Colon (tissue), 2 donors: ENCODE results near the gene RNF149.
"Not testable (repeated sequence)": the region's sequence is repeated elsewhere in the genome, so short reads cannot be mapped to it uniquely, and the experiment has no call there.

ENCODE experiments used
- FAIRE-seq: peaks from 2 replicates; lab custom pipeline; 2012; peaks lifted over from hg19 to GRCh38; lab: Jason Lieb, UNC
- donor health status: control.
- donor health status: control.

RNF149 gene

DNA sequence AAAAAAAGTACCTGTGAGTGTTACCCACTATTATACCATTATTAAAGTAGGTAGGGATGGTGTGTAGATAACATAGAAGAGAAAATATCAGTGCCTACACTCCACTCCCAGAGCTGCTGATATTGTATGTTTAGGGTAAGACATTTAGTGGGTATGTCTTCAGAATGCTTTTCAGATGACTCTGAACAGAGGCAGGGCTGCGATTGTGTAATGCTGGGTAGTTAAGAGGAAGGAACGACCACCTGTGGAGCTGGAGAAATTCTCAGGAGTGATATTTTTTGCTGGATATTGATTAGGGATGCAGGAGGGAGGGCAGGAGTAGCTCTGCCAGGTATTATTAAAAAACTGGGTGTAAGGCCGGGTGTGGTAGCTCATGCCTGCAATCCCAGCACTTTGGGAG, 53.0 kb downstream of the RNF149 start:
- FAIRE-seq, result no peak

DNA sequence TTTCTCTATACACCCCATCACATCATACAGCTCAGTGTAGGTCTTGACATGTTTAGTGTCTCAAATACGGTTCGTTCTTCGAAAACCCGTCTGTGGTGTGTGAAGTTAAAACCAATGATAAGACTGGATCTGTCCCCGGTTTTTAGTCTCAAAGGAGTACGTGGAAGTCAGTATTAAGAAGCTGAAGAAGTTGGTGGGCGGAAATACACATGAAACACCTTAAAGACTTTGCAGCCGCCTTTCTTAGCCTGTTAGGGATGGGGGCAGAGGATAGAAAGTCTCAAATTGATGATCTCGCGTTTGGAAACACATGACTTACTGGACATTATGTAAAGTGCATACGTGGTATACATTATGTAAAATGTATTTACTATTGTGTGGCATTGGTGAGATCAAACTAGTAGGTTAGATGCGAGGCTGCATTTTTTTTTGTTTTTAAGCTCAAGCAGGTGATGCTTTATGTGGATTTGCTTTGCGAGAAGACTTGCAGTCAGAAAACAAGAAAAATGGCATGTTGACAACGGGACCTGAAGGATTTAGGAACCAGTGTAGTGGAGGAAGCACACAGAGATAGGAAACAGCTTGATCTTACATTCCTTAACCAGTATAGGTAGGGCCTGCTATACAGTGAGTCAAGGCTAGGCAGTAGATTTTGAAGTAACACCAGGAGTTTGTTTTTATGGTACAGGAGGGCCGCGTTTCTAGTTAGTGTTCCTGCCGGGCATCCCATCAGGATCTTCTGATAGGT, 54.6 kb downstream of the RNF149 start:
- no peak for FAIRE-seq

DNA sequence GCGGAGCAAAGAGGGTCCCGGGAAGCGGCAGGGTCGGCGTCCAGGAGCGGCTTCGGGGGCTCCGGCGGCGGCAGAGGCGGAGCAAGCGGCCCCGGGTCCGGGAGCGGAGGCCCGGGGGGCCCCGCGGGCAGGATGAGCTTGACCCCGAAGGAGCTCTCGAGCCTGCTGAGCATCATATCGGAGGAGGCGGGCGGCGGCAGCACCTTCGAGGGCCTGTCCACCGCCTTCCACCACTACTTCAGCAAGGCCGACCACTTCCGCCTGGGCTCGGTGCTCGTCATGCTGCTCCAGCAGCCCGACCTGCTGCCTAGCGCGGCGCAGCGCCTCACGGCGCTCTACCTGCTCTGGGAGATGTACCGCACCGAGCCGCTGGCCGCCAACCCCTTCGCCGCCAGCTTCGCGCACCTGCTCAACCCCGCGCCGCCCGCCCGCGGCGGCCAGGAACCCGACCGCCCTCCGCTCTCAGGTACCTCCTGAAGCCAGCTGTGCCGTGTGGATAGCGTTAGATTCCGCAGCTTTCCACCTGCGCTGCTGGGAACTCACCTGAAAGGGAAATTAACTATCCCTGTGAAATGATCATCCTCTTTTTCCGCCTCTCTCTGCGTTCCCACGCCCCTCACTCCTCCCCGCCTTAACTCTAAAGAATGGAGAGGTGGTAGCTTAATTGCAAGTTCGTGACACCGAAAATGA, 55.3 kb downstream of the RNF149 start:
- FAIRE-seq, result no peak

DNA sequence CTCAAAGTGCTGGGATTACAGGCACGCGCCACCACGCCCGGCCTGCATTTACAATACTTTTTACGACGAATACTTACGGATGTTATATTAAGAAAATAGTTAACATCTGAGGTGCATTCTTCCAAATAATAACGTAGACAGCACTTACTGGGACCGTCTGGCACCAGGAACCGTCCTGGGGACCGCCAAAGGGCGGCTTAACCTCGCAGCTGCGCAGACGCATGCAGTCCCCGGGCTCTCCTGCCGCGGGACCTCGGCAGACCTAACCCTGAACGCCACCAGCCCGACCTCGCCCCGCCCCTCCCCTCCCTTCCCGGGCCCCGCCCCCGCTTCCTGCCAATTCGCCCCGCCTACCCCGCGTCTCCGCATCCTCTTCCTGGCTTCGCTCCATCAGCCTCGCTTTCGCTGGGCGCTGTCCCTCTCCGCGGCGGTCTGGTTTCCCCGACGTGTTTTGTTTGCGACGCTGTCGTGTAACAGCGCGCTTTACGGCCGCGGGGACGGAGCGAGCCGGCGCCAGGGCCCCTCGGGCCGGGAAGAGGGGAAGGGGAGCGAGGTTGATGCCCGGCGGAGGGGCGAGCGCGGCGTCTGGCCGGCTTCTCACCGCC, 56.0 kb downstream of the RNF149 start, which contains the start of gene CNOT11:
TSS of gene CNOT11 (plus strand) at position 479 of the 605 bp plus-strand sequence. CDS start at position 558, 79 bp downstream.
- FAIRE-seq, result no peak

DNA sequence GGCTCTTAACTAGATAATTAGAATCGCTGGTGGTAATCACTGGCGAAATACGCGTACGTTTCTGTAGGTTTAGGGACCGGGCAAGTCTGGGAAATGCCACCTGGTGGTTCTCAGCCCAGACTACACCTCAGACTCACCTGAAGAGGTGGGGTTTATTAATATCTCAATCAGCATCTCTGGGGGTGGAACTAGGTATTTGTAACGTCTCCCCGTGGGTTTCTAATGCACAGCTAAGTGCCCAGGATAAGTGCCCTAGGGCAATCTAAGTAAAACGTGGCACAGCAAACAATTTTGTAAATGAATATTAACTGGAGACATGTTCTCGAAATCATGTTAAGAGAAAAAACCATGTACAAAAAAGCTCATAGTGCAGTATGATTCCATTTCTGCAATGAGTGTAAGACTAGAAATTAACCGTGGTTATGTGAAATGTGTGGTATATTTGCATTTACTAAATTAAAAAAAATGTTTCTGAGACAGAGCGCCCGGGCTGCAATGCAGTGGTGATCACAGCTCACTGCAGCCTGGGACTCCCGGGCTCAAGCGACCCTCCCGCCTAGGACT, 56.6 kb downstream of the RNF149 start:
- FAIRE-seq, result no peak

DNA sequence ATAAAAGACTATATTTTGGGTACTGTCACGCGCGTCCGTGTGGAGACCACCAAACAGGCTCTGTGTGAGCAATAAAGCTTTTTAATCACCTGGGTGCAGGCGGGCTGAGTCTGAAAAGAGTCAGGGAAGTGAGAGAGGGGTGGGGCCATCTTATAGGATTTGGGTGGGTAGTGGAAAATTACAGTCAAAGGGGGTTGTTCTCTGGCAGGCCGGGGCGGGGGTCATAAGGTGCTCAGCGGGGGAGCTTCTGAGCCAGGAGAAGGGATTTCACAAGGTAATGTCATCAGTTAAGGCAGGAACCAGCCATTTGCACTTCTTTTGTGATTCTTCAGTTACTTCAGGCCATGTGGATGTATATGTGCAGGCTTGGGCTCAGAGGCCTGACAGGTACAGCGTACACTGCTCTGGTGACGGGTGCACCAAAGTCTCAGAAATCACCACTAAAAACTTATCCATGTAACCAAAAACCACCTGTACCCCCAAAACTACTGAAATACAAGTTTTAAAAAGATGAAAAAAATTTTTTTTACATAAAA, 57.2 kb downstream of the RNF149 start:
- not testable (repeated sequence) for FAIRE-seq

DNA sequence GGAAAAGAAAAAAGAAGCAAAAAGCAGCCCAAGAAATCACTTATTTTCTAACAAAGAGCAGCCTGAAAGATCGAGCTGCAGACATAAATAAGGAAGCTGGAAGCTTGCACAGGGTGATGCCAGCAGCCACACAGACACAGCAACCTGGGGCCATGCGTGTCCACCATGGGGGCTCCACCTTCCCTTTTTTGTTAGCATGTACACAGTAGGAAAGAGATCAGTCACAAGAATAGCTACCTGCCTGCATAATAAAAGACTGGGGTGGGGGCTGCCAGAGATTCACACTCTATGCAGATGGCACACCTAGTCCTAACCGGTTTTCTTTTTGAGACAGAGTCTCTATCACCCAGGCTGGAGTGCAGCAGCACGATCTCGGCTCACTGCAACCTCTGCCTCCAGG, 58.7 kb downstream of the RNF149 start:
- no peak for FAIRE-seq

DNA sequence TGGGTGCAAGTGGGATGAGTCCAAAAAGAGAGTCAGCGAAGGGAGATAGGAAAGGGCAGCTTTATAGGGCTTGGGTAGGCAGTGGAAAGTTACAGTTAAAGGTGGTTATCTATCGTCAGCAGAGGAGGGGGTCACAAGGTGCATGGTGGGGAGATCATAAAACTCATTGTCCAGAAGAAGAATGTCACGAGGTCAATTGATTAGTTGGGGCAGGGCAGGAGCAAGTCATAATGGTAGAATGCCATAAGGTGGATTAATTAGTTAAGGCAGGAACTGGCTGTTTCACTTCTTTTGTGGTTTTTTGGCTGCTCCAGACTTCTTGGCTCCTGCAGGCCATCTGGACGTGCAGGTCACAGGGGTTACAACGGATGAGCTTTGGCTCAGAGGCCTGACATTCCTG, 59.7 kb downstream of the RNF149 start:
- not testable (repeated sequence) for FAIRE-seq

DNA sequence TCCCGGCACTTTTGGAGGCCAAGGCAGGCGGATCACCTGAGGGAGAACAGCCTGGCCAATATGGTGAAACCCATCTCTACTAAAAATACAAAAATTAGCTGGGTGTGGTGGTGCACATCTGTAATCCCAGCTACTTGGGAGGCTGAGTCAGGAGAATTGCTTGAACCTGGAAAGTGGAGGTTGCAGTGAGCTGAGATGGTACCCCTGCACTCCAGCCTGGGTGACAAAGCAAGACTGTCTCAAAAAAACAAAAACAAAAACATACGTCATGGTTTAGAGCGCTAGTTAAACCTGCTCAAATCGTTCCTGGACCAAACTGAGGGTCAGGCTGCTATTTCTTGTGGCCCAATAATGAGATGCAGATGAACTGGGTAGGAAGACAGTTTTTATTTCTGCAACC, 63.0 kb downstream of the RNF149 start:
- not testable (repeated sequence) for FAIRE-seq

DNA sequence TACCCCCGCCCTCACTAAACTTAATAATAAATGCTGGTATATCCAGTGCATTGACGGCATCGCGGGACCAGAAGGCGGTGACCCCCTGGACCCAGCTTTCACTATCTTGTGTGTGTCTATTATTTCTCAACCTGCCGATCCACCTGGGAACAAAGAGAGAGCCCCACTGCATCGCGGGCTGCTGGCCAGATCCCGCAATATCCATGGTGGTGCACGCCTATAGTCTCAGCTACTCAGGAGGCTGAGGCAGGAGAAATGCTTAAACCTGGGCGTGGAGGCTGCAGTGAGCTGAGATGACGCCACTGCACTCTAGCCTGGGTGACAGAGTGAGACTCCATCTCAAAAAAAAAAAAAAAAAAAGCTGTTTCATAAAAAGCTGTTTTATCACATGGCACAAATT, 63.6 kb downstream of the RNF149 start:
- FAIRE-seq, result not testable (repeated sequence)

DNA sequence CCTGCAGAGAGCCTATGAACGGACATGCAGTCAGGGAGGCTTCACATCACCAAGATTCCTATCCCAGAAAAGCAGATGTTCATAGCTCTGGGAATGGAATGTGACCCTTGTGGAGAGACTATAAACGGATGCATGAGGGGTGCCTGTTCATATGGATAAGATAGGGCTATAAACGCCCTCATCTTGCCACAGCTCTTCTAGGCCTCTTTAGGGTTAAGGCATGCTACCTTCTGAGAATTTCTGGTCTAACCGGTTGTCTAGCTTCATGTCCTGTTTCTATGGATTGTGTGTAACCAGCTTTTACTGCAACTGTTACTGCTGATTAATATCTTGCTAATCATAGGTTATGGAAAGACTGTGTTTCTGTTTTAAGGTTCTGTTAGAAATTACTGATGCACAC, 64.1 kb downstream of the RNF149 start:
- not testable (repeated sequence) for FAIRE-seq

DNA sequence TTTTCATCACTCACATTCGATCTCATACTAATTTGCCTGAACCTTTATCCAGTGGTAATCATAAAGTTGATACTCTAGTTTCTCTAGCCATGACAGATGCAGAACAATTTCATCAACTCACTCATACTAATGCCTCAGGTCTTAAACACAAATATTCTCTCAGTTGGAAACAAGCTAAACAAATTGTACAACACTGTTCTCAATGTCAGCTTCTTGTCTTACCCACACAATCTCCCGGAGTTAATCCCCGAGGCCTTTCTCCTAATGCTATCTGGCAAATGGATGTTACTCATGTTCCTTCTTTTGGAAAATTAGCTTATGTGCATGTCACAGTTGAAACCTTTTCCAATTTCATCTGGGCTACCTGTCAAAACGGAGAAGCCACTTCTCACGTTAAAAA, 67.3 kb downstream of the RNF149 start:
- FAIRE-seq, result no peak

DNA sequence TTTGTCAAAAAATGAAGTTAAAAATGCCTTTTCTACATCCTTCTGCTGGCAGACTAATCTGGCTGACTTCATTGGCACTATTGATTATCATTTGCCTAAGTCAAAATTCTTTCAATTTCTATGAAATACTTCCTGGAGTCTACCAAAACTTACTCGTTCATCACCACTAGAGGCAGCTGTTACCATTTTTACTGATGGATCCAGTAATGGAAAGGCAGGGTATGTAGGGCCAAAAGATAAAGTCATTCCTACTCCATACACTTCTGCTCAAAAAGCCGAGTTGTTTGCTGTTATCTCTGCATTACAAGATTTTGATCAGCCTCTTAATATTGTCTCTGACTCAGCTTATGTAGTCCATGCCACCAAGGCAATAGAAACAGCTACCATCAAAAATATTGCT, 67.8 kb downstream of the RNF149 start:
- not testable (repeated sequence) for FAIRE-seq

DNA sequence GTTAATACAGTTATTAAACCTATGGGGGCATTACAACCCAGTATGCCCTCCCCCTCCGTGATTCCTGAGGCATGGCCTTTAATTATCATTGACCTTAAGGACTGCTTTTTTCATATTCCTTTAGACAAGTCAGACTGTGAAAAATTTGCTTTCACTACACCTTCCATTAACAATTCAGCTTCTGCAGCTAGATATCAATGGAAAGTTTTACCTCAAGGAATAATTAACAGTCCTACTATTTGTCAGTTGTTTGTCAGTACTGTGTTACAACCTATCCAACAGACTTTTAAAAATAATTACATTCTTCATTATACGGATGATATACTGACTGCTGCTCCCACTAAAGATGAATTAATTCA, 68.8 kb downstream of the RNF149 start:
- not testable (repeated sequence) for FAIRE-seq

DNA sequence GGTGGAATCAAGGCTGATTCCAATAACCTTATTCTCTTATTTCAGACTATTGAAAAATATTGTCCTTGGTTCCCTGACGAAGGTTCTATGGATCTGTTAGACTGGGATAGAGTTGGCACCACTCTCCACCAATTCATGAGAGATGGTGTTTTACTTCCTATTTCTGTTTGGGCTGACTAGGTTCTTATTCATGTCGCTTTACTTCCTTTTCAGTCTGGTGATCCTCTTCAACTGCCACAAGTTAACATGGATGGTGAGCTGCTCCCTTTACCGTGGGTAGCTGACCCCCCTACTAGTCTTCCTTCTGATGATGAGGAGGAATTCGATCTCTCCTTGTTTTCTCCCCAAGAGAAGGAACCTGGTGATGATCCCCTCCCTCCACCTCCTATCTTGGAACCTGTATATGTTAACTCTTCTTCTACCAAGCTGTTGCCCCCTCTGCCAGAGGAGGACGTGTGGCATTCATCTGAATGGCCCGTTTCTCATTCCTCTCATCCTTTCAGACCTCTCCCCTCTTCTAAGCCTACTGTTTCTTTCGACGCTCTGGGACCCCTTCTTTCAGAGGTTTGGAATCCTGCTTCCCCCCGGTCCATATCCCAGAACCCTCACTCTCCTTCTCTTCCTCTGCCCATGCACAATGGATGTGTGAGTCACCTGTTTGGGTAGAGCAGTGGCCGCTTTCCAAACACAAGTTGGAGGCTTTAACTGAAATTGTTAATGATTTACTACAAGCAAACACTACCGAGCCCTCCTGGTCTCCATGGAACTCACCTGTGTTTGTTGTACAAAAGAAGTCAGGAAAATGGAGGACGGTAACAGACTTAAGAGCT, 69.4 kb downstream of the RNF149 start:
- FAIRE-seq, result no peak

DNA sequence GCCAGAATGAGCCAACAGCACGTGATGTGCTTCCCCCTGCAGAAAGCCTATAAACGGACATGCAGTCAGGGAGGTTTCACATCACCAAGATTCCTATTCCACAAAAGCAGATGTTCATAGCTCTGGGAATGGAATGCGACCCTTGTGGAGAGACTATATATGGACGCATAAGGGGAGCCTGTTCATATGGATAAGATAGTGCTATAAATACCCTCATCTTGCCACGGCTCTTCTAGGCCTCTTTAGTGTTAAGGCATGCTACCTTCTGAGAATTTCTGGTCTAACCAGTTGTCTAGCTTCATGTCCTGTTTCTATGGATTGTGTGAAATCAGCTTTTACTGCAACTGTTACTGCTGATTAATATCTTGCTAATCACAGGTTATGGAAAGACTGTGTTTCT, 70.6 kb downstream of the RNF149 start:
- not testable (repeated sequence) for FAIRE-seq

DNA sequence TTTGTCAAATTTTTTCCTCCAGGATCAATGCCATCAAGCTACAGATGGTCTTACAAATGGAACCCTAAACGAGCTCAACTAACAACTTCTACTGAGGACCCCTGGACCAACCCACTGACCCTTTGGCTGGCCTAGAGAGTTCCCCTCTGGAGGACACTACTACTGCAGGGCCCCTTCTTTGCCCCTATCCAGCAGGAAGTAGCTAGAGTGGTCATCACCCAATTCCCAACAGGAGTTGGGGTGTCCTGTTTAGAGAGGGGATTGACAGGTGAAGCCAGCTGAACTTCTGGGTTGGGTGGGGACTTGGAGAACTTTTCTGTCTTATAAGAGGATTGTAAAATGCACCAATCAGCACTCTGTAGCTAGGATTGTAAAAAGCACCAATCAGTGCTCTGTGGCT, 72.5 kb downstream of the RNF149 start:
- not testable (repeated sequence) for FAIRE-seq

DNA sequence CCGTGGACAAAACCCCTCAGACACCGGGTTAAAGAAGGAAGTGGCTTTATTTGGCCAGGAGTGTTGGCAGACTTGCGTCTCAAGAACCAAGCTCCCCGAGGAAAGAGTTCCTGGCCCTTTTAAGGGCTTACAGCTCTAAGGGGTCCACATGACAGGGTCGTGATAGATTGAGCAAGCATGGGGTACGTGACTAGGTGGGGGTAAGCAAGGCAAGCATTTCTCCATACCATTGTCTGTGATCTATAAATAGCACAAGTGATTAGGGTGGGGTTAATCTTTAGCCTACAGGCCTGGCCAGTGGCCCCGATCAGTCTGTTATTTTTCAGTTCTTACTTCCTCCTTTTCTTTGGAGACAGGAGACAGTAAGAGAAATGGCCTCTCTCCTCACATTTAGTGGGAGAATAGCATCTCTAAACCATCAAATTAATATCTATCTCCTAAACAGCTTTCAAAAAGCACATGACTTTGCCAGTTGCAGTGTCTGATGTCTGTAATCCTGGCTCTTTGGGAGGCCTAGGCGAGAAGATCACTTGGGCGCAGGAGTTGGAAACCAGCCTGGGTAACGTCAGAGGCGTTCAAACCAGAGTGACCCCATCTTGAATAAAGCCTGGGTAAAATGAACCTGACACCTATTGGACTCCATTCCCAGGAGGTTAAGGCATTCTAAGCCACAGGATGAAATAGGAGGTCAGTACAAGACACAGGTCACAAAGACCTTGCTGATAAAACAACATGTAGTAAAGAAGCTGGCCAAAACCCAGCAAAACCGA, 74.1 kb downstream of the RNF149 start:
- FAIRE-seq, result no peak

DNA sequence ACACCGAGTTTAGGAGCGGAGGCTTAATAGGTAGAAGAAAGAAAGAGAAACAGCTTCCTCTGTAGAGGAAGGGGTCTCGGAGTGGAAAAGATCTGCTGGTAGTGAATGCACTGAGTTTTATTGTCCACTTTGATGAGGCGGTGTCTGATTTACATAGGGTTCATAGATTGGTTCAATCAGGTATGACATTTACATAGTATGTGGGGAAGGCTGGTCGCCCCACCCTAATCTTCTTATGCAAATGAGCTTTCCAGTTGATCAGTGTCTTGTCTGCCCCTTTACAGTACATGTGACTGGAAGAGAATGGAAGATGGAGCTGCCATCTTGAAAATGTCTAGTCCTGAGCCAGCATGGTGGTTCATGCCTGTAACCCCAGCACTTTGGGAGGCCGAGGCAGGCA, 75.7 kb downstream of the RNF149 start:
- FAIRE-seq, result no peak

DNA sequence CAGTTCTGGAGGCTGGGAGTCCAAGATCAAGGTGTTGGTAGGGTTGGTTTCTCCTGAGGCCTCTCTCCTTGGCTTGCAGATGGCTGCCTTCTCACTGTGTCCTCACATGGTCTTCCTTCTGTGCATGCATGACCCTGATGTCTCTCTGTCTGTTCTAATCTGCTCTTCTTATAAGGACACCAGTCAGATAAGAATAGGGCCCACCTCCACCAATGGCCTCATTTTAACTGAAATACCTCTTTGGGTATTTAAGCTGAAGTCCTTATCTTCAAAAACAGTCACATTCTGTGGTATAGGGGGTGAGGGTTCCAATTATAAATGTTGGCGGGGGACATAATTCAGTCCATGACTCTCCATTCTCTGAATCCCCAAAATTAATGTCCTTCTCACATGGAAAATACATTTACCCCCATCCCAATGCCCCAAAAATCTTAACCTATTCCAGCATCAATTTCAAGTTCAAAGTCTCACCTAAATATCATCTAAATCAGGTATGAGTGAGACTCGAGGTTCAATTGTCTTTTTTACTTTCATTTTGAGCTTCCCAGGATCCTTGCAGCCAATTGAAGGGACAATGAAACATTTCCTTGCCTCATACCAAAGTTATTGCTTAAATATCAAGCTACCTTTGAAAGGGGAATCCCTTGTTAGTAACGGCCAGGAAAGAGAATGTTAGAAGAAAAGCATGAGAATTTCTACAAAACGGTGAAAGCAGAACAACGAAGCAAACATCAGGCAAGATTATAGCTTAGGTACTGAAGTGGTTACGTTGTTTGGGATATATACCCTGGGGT, 76.4 kb downstream of the RNF149 start:
- no peak for FAIRE-seq
